Measurements from ENCODE around the gene LENEP.

Gene LENEP

DNA sequence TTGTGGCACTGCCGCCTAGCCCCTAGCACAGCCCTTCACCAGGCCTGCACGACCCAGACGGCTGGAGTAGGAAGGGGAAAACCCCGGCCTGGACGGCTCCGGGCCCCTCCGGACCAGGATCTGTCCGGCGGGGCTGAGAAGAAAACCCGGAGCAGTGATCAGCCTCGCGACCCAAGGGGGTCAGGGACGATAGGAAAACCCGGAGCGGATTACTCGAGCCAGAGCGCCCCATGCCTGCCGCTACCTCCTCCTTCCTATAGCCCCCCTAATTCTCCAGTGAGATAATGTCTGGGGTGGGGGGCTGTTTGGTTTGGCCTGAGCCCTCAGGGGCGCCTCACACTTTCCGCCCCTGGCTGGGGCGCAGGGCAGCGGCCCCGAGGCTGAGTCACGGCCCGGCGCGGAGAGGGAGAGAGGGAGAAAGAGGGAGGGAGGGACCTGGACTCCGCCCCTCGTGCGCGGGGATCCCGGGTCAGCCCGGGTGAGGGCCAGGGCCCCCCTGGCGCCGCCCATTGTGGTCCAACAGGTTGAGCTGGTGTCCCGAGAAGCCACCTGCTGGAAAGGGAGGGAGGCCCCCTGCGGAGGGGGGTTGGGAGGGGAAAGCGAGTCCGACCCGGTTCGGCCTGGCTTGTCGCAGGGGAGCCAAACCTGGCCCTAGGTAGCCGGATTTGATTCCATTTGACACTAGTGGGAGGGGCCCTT lies 7.5 kb downstream of the LENEP start:
- DNase-seq: peak; percentile 87

DNA sequence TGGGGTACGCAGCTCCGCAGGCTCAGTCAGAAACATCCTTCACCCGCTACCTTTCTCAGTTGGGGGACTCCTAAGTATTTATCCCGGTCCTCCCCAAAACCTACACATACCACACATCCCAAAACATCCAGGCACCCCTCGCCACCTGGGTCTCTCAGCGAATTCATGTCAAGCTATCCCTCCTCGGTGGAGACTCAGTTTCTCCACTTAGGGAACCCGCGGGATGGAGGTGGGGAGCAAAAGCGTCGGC lies 8.0 kb downstream of the LENEP start:
- no peak for DNase-seq

DNA sequence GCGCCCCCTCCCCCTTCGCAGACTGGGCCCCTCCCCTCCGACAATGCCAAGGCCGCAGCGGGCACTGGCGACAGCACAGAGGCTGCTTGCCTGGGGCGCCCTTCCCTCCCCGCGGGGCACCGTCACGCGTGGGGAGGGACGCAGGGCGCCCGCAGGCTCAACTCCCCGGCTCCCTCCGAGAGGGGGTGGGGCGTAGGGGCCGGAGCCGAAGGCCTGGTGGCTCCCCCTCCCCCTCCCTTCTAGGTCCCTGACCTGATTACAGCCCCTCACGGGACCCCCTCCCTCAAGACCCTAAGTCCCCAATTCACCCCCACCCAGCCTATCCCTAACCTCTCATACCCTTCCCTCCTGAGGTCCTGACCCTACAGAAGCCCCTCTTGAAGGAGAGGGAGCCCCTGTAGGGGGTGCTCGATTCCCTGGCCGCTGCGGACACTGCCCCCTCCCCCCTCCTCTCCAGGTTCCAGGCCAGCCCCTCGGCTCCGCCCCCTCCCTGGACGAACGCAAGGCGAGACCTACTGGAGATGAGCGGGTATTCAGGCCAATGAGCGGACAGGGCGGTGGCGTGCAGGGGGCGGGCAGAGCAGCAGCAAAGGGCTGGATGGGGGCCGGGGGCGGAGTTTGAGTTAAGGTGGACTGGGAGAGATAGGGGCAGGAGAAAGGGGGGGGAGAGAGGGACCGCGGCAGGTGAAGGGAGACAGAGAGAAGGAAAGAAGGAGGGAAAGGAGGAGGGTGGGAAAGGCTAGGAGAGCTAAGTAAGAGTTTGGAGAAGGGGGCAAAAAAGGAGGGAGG lies 8.5 kb downstream of the LENEP start:
- DNase-seq: peak; percentile 99

DNA sequence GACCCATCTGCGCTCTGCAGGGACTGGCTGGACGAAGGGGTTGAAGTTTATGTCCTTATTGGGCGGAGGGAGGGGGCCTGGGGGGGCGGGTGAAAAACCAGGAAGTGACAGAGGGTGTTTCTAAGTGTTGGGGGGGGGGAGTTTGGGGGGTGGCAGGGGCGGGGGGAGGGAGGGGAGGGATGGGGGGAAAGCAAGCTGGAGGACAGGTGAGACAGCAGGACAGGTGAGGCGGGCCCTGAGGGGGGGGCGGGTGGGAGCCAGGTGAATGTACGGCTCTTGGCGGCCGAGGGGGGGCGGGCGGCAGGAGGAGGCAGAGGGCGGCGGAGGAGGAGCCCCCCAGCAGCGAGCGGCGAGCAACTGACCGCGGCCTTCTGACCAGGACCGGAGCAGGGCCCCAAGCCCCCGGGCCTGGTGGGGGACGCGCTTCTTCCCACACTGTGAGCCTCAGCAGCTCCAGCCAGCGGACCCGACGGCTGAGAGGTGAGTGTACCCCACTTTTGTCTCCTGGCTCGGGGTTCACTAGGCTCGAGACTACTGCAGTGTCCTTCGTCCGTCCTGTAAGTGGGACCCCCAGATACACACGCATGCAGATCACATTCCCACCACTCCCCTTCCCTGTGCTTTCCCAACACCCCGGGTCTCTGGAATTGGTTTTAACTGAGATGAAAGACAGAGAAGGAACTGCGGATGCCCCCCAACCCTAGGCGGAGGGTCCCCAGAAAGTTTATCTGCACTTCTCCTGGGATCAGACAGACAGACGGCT lies 9.3 kb downstream of the LENEP start, which contains the start of gene ZBTB7B:
Gene ZBTB7B (plus strand): TSS at position 339 of the 763 bp plus-strand sequence. CDS start 11,859 bp downstream, outside the sequence.
- peak; percentile 64 for DNase-seq

DNA sequence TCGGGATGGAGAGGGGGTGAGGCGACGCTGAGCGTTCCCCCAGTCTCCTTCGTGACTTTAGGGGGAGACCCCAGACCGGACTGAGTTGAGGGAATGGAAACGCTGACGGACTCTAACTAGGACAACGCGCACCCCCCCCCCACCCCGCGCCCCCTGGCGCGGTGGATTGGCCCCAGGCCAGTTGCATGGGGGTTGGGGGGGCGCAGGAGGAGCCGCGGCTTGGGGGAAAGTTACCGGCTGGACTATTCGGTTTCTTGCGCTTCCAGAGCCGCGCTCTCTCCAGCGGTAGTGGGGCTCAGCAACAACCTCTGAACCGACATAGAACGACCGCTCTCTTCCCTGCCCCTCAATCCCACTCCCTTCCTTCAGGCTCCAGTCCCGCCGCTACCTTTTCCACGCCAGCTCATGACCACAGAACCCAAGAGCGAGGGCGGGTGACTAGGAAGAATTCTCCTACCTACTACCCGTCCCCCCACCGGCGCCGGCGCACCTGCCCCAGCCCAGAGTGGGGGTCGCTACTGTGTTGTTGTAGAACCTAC lies 9.9 kb downstream of the LENEP start:
- peak; percentile 34 for DNase-seq

DNA sequence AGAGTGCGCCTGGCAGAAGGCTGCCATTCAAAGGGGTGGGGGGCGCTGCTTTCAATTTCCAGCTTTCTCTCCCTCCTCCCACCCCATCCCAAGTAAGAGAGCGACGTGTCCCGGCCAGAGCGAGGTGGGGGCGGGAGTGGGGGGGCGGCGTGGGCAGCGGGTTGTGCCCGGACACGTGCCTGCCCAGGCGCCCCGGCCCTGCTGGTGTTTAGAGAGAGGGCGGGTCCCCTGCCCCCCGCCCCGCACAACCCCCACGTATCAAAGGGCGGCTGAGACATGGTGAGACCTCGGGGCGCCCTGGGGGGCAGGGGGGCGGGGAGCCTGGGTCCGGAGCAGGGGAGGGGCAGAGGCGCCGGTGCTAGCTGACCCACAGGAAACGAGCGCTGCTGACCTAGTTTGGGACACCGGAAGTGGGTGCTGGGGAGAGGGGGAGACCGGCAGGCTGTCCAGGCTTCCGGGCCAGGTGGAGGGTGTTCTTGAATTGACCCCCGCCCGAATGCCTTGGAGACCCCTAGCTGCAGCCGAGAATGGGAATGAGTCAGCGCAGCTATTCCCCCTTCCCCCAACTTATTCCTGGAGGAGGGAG lies 10.5 kb downstream of the LENEP start:
- peak; percentile 40 for DNase-seq

GRCh38 chr1:155004352-155005075 lies 11.1 kb downstream of the LENEP start:
- DNase-seq: no peak

DNA sequence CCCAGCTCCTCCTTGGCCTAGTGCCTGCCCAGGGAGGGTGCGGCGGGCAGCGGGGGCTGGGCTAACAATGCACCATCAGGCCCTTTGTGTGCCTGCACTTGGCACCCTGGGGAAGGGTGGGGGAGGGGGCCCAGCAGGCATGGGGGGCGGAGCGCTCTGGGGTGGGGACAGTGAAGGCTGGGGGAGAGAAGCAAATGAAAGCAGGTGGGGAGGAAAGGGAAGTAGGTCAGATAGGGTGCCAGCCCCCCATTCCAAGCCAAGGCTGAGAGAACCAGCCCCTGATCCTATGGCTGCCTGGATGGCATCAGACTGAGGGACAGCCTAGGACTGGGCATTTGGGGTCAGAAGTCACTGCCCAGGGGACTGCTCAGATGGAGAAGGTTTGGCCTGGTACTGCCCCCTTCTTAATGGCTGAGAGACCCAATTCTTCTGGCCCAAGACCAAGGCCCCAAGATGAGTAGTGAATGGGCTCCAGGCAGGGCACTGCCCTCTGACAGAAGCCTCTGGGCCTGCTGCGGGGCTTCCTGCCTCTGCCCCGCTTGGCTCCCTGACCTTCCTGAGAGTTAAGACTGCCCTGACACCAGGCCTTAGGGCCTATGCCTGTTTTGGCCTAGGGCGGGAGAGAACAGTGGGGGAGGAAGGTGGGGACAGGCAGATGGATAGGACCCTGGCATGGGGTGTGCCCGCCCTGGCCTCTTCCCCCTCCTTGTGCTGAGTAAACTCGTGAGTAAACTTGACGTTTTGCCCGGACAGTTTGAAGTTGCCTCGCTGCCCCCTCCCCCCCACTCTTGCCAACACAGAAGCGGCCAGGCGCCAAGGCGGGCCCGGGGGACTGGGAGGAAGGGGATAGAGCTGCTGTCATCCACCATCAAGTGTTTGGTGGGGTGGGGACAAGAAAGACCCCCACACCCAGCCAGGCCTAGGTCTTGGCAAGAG lies 12.0 kb downstream of the LENEP start:
- DNase-seq: peak; percentile 51

DNA sequence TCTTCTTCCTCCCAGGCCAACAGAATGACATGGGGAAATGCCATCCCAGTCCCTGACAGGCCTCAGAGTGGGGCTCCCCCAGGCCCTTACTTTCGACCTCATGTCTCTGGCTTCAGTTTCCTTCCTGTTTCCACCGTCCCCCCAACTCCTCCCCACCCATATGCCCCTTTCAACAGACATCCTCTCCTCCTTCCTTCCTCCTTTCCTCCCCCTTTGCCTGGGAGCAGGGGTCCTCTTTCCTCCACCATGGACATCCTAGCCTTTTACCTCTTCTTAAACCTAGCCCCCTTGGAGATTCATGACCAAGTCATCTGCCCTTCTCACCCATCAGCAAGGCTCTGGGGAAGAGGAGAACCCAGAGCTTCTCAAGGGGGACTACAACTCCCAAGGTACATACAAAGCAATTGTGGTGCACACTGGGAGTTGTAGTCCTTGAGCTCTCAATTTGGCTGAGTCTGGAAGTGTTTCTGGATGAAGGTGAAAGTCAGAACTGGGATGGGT lies 13.3 kb downstream of the LENEP start:
- peak; percentile 30 for DNase-seq

- no peak for DNase-seq
Observed at GRCh38 chr1:155007251-155007828, 14.0 kb downstream of the LENEP start.

DNA sequence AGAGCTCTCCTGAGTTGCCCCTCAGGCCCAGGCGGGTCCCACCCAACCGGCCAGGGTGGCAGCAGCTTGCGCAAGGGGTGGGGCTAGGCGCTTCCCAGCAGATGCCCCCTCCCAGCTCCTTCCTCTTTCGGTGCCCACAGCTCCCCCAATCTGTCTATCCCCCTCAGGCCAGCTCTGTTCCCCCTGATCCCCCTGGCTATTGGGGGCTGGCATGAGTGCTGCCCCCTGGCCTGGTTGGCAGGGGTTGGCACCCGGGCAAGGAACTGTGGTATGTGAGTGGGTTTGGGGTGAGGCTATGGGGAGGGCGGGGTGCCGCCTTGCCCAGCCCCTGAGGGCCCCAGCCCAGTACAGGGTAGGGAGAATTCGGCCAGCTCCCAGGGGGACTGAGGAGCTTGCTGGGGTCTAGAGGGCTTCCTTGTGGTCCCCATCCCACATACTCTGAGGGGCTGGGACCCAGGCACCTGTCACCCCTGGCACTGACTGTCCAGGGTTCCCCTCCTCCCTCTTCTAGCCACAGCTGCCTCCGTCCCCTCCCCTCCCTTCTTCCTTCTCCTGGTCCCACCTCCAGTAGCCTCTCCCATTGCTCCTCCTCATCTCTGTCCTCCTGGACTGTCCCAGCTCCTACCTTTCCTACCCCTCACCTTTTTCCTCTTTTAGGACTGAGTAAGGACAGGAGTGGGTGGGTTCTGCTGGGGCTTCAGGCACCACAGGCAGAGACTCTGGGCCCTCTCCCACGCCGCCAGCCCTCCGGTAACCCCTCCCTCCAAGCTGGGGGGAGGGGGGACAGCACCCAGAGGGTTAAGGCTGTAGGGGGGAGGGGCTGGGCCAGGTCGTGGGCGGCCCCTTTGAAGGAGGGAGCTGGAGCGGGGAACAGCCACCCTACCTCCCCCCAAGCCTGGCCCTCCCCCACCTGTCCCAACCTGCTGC lies 14.9 kb downstream of the LENEP start:
- no peak for DNase-seq

DNA sequence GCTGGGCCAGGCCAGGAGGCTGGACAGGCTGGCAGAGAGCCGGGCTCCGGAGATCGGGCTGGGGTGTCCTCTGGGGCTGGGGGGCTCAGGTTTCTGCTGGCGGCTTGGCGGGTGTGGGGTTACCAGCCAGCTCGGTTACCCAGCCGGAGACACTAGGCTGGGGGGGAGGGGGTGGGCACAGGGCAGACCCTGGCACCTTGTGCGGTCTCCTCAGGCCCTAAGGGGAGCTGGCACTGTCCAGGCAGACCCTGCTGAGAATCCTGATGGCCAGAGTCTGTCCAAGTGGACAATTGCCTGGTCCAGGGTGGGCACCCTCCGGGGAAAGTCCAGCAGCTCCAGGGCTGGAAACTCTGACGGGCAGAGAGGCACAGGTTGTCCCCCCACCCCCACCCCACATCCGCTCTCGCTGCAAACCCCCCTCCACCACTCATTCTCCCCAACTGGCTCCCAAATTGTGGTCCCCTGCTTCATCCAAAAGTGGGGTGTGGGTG lies 15.9 kb downstream of the LENEP start:
- no peak for DNase-seq

- DNase-seq: no peak
Observed at GRCh38 chr1:155009742-155010141, 16.4 kb downstream of the LENEP start.

DNA sequence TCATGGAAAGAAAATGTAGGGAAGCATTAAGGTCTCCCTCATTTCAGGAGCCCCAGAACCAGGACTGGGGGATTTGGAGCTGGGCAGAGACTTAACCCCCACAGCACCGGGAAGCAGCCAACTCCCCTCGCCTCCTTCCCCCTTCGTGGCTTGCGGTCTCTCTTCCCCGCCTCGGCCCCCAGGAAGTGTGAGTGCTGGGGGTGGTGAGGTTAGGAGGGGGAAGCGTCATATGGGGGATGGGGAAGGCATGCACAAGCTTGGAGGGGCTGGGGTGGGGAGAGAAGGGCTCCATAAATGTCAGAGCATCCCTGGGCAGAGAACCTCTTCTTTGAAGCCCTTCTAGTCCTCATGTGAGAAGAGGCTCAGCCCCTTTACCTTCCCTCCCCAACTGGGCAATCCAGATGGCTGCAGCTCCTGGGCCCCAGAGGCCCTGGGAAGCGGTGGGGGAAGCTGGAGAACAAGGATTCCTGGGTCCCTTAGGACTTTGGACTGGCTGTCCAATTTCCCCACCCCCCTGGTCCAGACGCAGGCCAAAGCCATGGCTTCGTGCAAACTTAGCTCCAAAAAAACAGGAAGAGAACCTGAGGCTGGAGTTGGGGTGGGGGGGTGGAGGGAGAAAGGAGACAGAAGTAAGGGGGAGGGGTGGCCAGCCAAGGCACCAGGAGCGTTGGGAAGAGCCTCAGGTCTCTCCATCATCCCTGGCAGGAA lies 17.0 kb downstream of the LENEP start:
- no peak for DNase-seq

GRCh38 chr1:155011004-155011416 lies 17.6 kb downstream of the LENEP start:
- DNase-seq: no peak

- DNase-seq: no peak
Observed at GRCh38 chr1:155011437-155012025, 18.1 kb downstream of the LENEP start.

GRCh38 chr1:155012026-155012546 lies 18.7 kb downstream of the LENEP start:
- peak; percentile 89 for DNase-seq
